Measurements from ENCODE around the gene ZNF853.
"Not testable (repeated sequence)": the region's sequence is repeated elsewhere in the genome, so short reads cannot be mapped to it uniquely, and the experiment has no call there.

Gene ZNF853

DNA sequence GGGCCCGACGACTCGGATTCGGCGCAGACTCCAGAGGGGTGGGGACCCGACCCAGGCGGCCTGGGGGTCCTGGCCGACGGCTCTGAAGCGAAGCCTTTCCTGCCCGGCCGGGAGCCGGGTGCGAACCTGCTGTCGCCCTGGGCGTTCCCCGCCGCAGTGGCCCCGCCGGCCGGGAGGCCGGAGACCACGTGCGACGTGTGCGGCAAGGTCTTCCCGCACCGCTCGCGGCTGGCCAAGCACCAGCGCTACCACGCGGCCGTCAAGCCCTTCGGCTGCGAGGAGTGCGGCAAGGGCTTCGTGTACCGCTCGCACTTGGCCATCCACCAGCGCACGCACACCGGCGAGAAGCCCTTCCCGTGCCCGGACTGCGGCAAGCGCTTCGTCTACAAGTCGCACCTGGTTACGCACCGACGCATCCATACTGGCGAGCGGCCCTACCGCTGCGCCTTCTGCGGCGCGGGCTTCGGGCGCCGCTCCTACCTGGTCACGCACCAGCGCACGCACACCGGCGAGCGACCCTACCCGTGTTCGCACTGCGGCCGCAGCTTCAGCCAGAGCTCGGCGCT lies 37.1 kb downstream of the ZNF853 start:
- DNase-seq (ENCODE audit: low read depth), result no peak

DNA sequence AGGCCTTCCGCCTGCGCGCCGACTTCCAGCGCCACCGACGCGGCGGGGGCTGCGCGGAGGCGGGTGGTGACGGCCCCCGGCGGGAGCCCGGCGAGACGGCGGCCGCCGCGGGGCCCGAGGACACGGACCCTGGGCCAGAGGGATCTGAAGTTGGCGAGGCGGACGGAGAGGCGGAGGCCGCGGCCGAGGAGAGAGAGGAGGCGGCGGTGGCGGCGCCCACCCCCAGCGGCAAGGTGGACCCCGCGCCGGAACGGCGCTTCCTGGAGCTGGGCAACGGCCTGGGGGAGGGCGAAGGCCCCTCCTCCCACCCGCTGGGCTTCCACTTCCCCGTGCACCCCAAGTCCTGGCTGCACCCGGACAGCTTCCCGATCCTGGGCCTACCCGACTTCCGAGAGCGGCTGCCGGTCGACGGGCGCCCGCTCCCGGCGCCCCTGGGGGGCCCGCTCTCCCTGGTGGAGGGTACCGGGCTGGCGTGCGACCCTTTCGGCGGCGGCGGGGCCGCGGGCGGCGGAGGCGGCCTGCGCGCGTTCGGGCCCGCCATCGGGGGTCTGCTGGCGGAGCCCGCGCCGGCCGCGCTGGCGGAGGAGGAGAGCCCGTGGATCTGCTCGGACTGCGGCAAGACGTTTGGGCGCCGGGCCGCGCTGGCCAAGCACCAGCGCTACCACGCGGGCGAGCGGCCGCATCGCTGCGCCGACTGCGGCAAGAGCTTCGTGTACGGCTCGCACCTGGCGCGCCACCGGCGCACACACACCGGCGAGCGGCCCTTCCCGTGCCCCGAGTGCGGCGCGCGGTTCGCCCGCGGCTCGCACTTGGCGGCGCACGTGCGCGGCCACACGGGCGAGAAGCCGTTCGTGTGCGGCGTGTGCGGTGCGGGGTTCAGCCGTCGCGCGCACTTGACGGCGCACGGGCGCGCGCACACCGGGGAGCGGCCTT lies 37.9 kb downstream of the ZNF853 start:
- no peak for DNase-seq (ENCODE audit: low read depth)

DNA sequence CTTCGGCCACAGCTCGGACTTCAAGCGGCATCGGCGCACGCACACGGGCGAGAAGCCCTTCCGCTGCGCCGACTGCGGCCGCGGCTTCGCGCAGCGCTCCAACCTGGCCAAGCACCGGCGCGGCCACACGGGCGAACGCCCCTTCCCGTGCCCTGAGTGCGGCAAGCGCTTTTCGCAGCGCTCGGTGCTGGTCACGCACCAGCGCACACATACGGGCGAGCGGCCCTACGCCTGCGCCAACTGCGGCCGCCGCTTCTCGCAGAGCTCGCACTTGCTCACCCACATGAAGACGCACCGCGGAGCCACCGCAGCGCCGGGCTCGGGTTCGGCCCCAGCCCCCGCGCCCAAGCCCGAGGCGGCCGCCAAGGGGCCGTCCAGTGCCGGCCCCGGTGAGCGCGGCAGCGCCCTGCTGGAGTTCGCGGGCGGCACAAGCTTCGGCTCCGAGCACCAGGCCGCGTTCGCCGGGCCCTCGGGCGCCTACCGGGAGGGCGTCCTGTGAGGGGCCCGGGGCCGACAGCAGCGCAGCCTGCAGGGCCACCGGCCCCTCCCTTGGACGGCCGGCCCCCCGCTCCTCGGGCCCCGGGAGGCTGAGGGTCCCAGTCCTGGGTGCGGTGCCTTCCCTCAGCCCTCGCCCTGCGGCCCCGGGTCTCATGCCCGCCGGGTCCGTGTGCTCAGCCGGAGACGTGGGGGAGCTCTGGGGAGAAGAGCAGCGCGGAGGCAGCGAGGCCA lies 38.9 kb downstream of the ZNF853 start:
- no peak for DNase-seq (ENCODE audit: low read depth)

DNA sequence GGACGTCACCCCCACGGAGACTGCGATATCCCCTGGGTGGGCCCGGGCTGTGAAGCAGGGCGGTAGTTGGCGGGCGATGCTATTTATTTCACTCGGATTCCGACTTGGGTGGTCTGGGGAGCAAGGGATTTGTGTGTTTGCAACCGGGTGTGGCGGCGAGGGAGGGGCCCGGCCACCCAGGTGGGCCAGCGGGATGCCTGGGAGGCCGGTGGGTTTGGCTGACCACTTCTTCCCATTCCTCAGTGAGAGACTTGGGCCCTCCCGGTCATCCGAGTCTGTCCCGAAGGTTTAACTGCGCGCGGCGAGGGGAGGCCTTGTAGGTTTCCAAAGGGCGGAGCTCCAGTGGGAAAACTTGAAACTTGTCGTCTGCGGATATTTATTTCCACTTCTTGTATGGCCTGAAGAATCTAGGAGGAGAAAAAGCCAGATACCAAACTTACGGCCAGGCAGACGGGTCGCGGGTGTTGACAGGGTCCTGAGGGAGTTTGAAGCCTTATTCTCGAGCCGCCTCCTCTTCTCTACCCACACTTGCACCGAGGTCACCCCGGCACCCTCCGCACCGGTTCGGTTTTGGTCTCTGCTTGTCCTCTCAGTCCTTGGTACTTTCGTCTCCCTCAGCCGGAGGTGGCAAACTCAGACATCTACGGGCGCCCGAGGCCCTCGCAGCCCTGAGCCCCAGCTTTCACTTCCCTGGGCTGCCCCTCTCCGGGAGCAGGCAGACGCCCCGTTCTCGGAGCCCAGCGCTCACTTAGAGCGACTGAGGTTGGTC lies 39.6 kb downstream of the ZNF853 start:
- DNase-seq (ENCODE audit: low read depth), result no peak

DNA sequence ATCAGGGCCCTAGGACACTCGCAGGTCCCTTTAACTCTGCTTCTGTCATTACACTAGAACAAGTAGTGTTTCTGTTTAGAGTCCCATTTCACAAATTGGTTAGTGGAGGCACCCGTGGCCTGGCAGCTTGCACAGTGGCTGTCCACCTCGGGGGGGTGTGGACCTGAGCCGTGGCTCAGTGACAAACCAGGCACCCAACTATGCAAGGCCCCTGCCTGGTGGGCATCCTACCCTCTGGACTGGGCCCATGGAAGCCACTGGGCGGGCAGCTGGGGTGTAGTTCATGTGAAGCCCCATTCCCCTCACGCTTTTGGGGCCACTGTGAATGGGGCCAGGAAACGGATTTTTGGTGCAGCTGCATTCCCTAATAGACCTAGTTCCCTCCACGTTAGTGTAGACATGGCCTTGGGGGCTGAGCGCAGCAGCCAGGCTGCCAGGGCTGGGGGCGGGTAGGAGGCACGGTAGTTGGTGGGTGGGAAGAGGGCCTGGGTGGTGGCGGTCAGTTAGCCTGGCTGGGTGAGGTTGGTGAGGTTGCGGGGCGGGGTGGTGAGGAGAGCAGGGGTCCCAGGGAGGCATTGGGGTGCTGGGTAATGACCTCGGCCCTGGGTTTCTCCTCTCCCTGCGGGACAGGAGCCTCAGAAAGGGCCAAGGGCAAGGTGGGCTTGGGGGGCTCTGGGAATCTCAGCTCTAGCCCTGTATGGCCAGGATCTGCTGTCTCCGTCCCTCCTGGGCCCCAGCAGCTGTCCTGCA lies 40.4 kb downstream of the ZNF853 start:
- DNase-seq (ENCODE audit: low read depth), result no peak

DNA sequence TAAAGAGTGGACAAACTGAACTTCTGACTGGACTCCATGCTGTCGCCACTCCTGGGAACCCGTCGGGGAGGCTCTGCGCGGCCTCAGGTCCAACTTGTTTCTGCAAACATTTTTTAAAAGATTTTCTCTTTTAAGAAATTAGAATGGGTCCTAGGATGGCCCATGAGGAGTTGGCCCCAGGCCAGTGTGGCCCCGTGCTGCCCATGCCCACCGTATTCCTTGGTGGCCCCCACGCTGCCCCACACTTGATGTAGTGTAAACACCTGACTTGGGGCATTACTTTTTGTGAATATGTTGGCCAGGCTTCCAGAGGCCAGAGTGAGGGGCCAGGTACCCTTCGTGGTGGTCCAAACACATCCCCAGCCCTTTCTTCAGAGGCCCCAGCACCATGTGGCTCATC lies 41.0 kb downstream of the ZNF853 start:
- no peak for DNase-seq (ENCODE audit: low read depth)

DNA sequence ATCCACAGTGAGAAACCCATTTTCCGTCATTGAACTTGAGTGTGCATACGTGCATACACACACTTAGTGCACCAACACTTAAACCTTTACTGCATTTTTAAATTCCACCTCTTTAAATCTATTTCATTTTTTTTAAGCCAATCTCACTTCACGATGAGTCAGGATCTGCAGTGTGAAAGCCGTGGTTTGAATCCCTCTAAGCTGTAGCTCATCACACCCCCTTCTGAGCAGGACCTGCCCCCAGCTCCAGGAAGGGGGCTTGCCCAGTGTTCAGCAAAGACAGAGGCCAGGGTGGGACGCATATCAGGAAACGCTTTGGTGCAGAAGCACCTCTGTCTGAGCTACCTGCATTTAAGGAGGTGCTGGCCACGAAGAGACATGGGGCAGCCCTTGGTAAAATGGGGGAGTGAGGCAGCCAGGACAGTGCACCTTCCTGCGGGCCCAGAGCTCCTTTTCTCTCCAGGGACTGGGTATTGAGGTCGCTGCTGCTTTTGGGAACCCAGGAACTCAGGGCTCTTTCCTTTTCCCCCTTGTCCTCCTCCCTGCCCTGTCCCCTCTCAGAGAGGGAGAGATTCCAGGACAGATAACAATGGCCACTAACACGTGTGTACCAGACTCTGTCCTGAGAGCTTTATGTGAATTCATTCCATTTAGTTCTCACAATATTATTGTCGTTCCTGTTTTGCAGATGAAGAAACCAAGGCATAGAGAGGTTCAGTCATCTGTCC lies 43.4 kb downstream of the ZNF853 start:
- no peak for DNase-seq (ENCODE audit: low read depth)

DNA sequence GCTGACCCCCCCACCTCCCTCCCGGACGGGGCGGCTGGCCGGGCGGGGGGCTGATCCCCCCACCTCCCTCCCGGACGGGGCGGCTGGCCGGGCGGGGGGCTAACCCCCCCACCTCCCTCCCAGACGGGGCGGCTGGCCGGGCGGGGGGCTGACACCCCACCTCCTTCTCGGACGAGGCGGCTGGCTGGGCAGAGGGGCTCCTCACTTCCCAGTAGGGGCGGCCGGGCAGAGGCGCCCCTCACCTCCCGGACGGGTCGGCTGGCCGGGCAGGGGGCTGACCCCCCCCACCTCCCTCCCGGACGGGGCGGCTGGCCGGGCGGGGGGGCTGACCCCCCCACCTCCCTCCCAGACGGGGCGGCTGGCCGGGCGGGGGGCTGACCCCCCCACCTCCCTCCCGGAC lies 55.4 kb downstream of the ZNF853 start:
- not testable (repeated sequence) for DNase-seq (ENCODE audit: low read depth)
